Endothelial cell of umbilical vein (primary cell): ENCODE measurements around the gene CROCC2. TPM values are rescaled to one million over a fixed set of nuclear protein-coding genes. Genes with fewer than 3 reads are reported as not detected.

Experiments used
- BruUV-seq: library from RNA; stranded (reverse); fragments of 400-500 nt; replicated peaks from 2 replicates; lab custom pipeline; 2021; lab: Mats Ljungman, UMichigan
- CTCF ChIA-PET: fragments of 300-600, 350-600 bp; sonication (Branson Sonifier 250); formaldehyde crosslinking; loops from one replicate; lab custom pipeline; 2021; ENCODE audit warnings: antibody characterized with exemption, inconsistent platforms; lab: Charles Lee
- POLR2A ChIA-PET: fragments of 300-600, 350-600 bp; sonication (Branson Sonifier 250); formaldehyde crosslinking; loops from one replicate; lab custom pipeline; 2021; ENCODE audit warnings: antibody characterized with exemption, inconsistent platforms; lab: Charles Lee
- DNase-seq: peaks from one replicate; pipeline ENCODE4 v3.0.0-alpha.2; 2011; ENCODE audit warnings: low read depth, low spot score
- FAIRE-seq: peaks from 2 replicates; lab custom pipeline; 2011; peaks lifted over from hg19 to GRCh38; lab: Jason Lieb, UNC
- H2AFZ ChIP-seq: 2 replicates; pipeline ENCODE4 v1.6.0; 2012; ENCODE audit warnings: low read depth, low read length, control low read depth, inconsistent platforms
- H3K27ac ChIP-seq: 2 replicates; pipeline ENCODE4 v1.5.1; 2011; ENCODE audit warnings: low read depth, mild to moderate bottlenecking, control low read depth, low read length, moderate library complexity; ENCODE audit not compliant: insufficient read depth
- H3K27me3 ChIP-seq, 2 experiments: 2 replicates each; pipeline versions ENCODE4 v1.6.0 to v1.6.1; 2011; ENCODE audit warnings: low read length in 2 of 2, mixed read lengths in 1 of 2; ENCODE audit not compliant: control insufficient read depth in 2 of 2, insufficient read depth in 2 of 2
- H3K36me3 ChIP-seq, 2 experiments: 2 replicates in 1 of 2; 3 replicates in 1 of 2; pipeline ENCODE4 v1.5.1; 2011; ENCODE audit warnings: low read length in 2 of 2, mild to moderate bottlenecking in 1 of 2, moderate library complexity in 1 of 2; ENCODE audit not compliant: control insufficient read depth in 2 of 2, insufficient read depth in 2 of 2; ENCODE audit errors: extremely low read depth in 1 of 2
- H3K4me1 ChIP-seq: 3 replicates; pipeline ENCODE4 v1.5.1; 2011; ENCODE audit warnings: mild to moderate bottlenecking, low read length; ENCODE audit not compliant: control insufficient read depth, insufficient read depth; ENCODE audit errors: extremely low read depth
- H3K4me2 ChIP-seq: 2 replicates; pipeline ENCODE4 v1.6.1; 2011; ENCODE audit warnings: low read length, control low read depth, mixed read lengths; ENCODE audit not compliant: insufficient read depth
- H3K4me3 ChIP-seq, 3 experiments: fragments of 200-600 bp in 1 of 3; sonication (generic), shearing (Covaris generic) in 1 of 3; replicated peaks in 1 of 3; 2 replicates each; pipeline ENCODE4 v1.5.1; 2011 to 2016; ENCODE audit warnings: control low read depth in 3 of 3, low read length in 3 of 3, mild to moderate bottlenecking in 2 of 3, inconsistent platforms in 1 of 3, low read depth in 1 of 3, moderate library complexity in 1 of 3; ENCODE audit not compliant: insufficient read depth in 1 of 3
- H3K79me2 ChIP-seq: 2 replicates; pipeline ENCODE4 v1.6.0; 2012; ENCODE audit warnings: low read length, inconsistent platforms; ENCODE audit not compliant: control insufficient read depth, insufficient read depth
- H3K9ac ChIP-seq: replicated peaks from 2 replicates; pipeline ENCODE3; 2011; ENCODE audit warnings: low read length, control low read depth; ENCODE audit not compliant: insufficient read depth; ENCODE audit errors: extremely low read depth
- H3K9me1 ChIP-seq: replicated peaks from 3 replicates; pipeline ENCODE4 v1.6.0; 2011; ENCODE audit warnings: mild to moderate bottlenecking, low read length; ENCODE audit not compliant: control insufficient read depth, insufficient read depth; ENCODE audit errors: extremely low read depth
- H3K9me3 ChIP-seq: replicated peaks from 2 replicates; pipeline ENCODE4 v1.5.1; 2012; ENCODE audit warnings: low read length, inconsistent platforms; ENCODE audit not compliant: control insufficient read depth, insufficient read depth
- H4K20me1 ChIP-seq: replicated peaks from 2 replicates; pipeline ENCODE3; 2011; ENCODE audit warnings: mild to moderate bottlenecking, low read length; ENCODE audit not compliant: control insufficient read depth, insufficient read depth; ENCODE audit errors: extremely low read depth
- EZH2 ChIP-seq: IDR thresholded peaks from 2 replicates; pipeline ENCODE4 v1.6.1; 2012; ENCODE audit warnings: borderline replicate concordance, low read depth, mild to moderate bottlenecking, moderate library complexity, low read length, inconsistent platforms; ENCODE audit not compliant: severe bottlenecking
- FOS ChIP-seq: IDR thresholded peaks from 2 replicates; pipeline ENCODE4 v1.6.1; 2011; ENCODE audit warnings: mild to moderate bottlenecking, low read length, moderate library complexity, borderline replicate concordance; ENCODE audit not compliant: insufficient read depth
- GATA2 ChIP-seq: IDR thresholded peaks from 2 replicates; pipeline ENCODE4 v1.7.0; 2011; ENCODE audit warnings: low read depth, mild to moderate bottlenecking, moderate library complexity, mixed read lengths, low read length; ENCODE audit not compliant: insufficient read length, insufficient read depth
- JUN ChIP-seq: IDR thresholded peaks from 2 replicates; pipeline ENCODE4 v1.6.1; 2011; ENCODE audit warnings: borderline replicate concordance, low read depth; ENCODE audit not compliant: insufficient read length, insufficient read depth
- MYC ChIP-seq: IDR thresholded peaks from one replicate; pipeline ENCODE4 v1.6.1; 2011; ENCODE audit warnings: mild to moderate bottlenecking, low read depth, low read length
- POLR2A ChIP-seq: IDR thresholded peaks from 2 replicates; pipeline ENCODE4 v1.6.1; 2012; ENCODE audit warnings: low read depth, mild to moderate bottlenecking, control low read depth, low read length
- POLR2AphosphoS5 ChIP-seq: IDR thresholded peaks from 2 replicates; pipeline ENCODE4 v1.6.1; 2012; ENCODE audit warnings: low read depth, mild to moderate bottlenecking, control low read depth, low read length, moderate library complexity; ENCODE audit not compliant: insufficient read depth
- dilution Hi-C: fragments of 300-500 bp; cut with MboI; formaldehyde crosslinking; loops from one replicate; pipeline ENCODE4 v1.15.0; 2019; ENCODE audit warnings: low sequenced_read_pairs; ENCODE audit not compliant: extremely low pct_ligation_motif_present
- intact Hi-C: fragments of 100-400 bp; cut with micrococcal nuclease; formaldehyde crosslinking; loops from one replicate; pipeline ENCODE4 v1.10.0; 2022
- polyA plus RNA-seq, 4 experiments: library from polyadenylated mRNA; depleted of rRNA in 3 of 4; stranded (reverse) in 3 of 4; unstranded in 1 of 4; fragments of >200 nt; gene quantifications; 2 replicates each; pipeline versions ENCODE4 v1.2.1 to v1.2.3, GENCODE V29; 2011 to 2012; ENCODE audit warnings: missing spikeins in 1 of 4
- total RNA-seq: library from RNA; stranded (reverse); gene quantifications from 2 replicates; pipeline ENCODE4 v1.2.3, GENCODE V29; 2021
- TF ChIP-seq, protein P1 (sequence below), 2 donors: IDR thresholded peaks; 1 replicate in 1 of 2; 2 replicates in 1 of 2; pipeline ENCODE4 v1.5.1; 2011; ENCODE audit warnings: low read length in 2 of 2, mild to moderate bottlenecking in 2 of 2, moderate library complexity in 2 of 2, control low read depth in 1 of 2, inconsistent platforms in 1 of 2, low read depth in 1 of 2; ENCODE audit not compliant: insufficient read depth in 1 of 2; ENCODE audit errors: extremely low read depth in 1 of 2
- TF ChIP-seq, protein P2 (sequence below): IDR thresholded peaks from 2 replicates; pipeline ENCODE4 v1.6.1; 2011; ENCODE audit not compliant: insufficient read depth, insufficient read length

Gene CROCC2
- total and polyA plus RNA-seq, 2 donors (not counting 3 experiments of a cell fraction or from before 2014, with no cell fraction given) = not detected

DNA sequence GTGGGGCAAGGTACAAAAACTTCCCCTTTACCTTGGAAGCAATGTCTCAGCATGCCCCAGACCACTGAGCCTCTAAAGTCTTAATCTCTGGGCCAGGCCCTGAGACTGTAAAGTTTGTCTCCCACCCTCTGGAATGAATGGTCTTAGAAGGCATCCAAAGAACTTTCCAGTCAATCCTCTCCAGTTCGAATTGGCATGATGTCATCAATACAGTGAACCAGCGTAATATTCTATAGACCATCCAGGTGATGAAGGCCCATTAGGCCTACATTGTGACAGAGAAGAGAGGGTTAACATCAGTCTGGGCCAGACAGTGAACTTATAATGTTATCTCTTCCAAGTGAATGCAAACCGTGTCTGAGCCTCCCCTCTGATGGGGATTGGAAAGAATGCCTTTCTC, 21.4 kb upstream of the CROCC2 start:
- no peak overlapping the region for H3K27ac ChIP-seq
- H3K79me2 ChIP-seq = no peaks in the 10 kb centered on the region
- no peak for FAIRE-seq
- no peaks in the 10 kb centered on the region for H4K20me1 ChIP-seq
- POLR2A ChIA-PET = no interaction called here
- TF ChIP-seq GATA2 (no peak), EZH2 (no peak), MYC (no peak), POLR2A (no peak), POLR2AphosphoS5 (no peak), JUN (no peak), FOS (no peak)
- TF ChIP-seq, protein P1, sequence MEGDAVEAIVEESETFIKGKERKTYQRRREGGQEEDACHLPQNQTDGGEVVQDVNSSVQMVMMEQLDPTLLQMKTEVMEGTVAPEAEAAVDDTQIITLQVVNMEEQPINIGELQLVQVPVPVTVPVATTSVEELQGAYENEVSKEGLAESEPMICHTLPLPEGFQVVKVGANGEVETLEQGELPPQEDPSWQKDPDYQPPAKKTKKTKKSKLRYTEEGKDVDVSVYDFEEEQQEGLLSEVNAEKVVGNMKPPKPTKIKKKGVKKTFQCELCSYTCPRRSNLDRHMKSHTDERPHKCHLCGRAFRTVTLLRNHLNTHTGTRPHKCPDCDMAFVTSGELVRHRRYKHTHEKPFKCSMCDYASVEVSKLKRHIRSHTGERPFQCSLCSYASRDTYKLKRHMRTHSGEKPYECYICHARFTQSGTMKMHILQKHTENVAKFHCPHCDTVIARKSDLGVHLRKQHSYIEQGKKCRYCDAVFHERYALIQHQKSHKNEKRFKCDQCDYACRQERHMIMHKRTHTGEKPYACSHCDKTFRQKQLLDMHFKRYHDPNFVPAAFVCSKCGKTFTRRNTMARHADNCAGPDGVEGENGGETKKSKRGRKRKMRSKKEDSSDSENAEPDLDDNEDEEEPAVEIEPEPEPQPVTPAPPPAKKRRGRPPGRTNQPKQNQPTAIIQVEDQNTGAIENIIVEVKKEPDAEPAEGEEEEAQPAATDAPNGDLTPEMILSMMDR (IDR thresholded peaks at IDR 0.05; ENCODE audit: extremely low read depth in 1 of 2, insufficient read depth in 1 of 2, low read depth in 1 of 2, low read length in 2 of 2) = no peak
- TF ChIP-seq, protein P2, sequence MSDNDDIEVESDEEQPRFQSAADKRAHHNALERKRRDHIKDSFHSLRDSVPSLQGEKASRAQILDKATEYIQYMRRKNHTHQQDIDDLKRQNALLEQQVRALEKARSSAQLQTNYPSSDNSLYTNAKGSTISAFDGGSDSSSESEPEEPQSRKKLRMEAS = no peak
- H2AFZ ChIP-seq = no peak overlapping the region
- dilution Hi-C loops = no loop called here
- CTCF ChIA-PET = interaction anchor here (1.0 kb wide), 1 partner anchor 30 kb away, joined by 3 read pairs; no protein-coding TSS in a partner anchor
- peaks cover 0 to 1% of the 10 kb centered on the region in 2 experiments for H3K27me3 ChIP-seq
- no peaks in the 10 kb centered on the region for H3K9me3 ChIP-seq
- H3K9me1 ChIP-seq = no peaks in the 10 kb centered on the region
- intact Hi-C loops = no loop called here
- no peak for DNase-seq
- no TSS peak for BruUV-seq
- H3K4me3 ChIP-seq = no peak overlapping the region
- no peaks in the 10 kb centered on the region for H3K36me3 ChIP-seq
- H3K4me1 ChIP-seq = no peaks in the 10 kb centered on the region
- H3K9ac ChIP-seq = no peak overlapping the region
- no peak overlapping the region for H3K4me2 ChIP-seq
